GM23338 (cell line): ENCODE measurements around the gene FREM3. TPM values are rescaled to one million over a fixed set of nuclear protein-coding genes. Genes with fewer than 3 reads are reported as not detected.

Source experiments
- ATAC-seq: fragments of 200-7000 bp; cut with Tn5 transposase; 3 replicates; pipeline ENCODE4 v1.9.1; 2020
- DNase-seq: peaks from one replicate; pipeline ENCODE4 v3.0.0-alpha.2; 2015; ENCODE audit warnings: low spot score
- H2AFZ ChIP-seq: fragments of 200-600 bp; sonication (generic); 2 replicates; pipeline ENCODE4 v1.8.0; 2016; ENCODE audit warnings: antibody characterized with exemption, mild to moderate bottlenecking, moderate library complexity
- H3F3A ChIP-seq: fragments of 200-600 bp; sonication (generic); replicated peaks from 2 replicates; pipeline ENCODE4 v1.8.0; 2017; ENCODE audit warnings: antibody characterized with exemption, mixed run types, low read depth
- H3K27ac ChIP-seq: fragments of 200-600 bp; sonication (generic); 2 replicates; pipeline ENCODE4 v1.6.1; 2016; ENCODE audit warnings: low read depth
- H3K27me3 ChIP-seq: fragments of 200-600 bp; sonication (generic); 2 replicates; pipeline ENCODE4 v1.8.0; 2016; ENCODE audit warnings: mild to moderate bottlenecking, mixed run types, moderate library complexity; ENCODE audit not compliant: insufficient read depth
- H3K36me3 ChIP-seq: fragments of 200-600 bp; sonication (generic); 2 replicates; pipeline ENCODE4 v1.8.0; 2016; ENCODE audit warnings: mild to moderate bottlenecking; ENCODE audit not compliant: insufficient read depth
- H3K4me1 ChIP-seq: fragments of 200-600 bp; sonication (generic); 2 replicates; pipeline ENCODE4 v1.8.0; 2016; ENCODE audit warnings: mild to moderate bottlenecking, moderate library complexity; ENCODE audit not compliant: insufficient read depth
- H3K4me2 ChIP-seq: fragments of 200-600 bp; sonication (generic); 2 replicates; pipeline ENCODE4 v1.7.1; 2017; ENCODE audit warnings: mixed run types
- H3K4me3 ChIP-seq: fragments of 200-600 bp; sonication (generic); 2 replicates; pipeline ENCODE4 v1.6.1; 2016; ENCODE audit warnings: mixed run types
- H3K79me2 ChIP-seq: fragments of 200-600 bp; sonication (generic); replicated peaks from 2 replicates; pipeline ENCODE4 v1.8.0; 2017; ENCODE audit warnings: mild to moderate bottlenecking; ENCODE audit not compliant: insufficient read depth
- H3K9me2 ChIP-seq: fragments of 200-600 bp; sonication (generic); 2 replicates; pipeline ENCODE4 v1.8.0; 2017; ENCODE audit not compliant: insufficient read depth
- H4K20me1 ChIP-seq: fragments of 200-600 bp; sonication (generic); replicated peaks from 2 replicates; pipeline ENCODE4 v1.8.0; 2017; ENCODE audit warnings: mild to moderate bottlenecking; ENCODE audit not compliant: insufficient read depth
- H3K27ac Mint-ChIP-seq: 2 replicates; pipeline ENCODE4 v1.8.0; 2020; ENCODE audit warnings: inconsistent platforms, mild to moderate bottlenecking, moderate library complexity, mixed read lengths
- H3K27me3 Mint-ChIP-seq: 3 replicates; pipeline ENCODE4 v1.8.0; 2022; ENCODE audit warnings: low read depth, mild to moderate bottlenecking, moderate library complexity, mixed read lengths, inconsistent platforms; ENCODE audit not compliant: insufficient read depth, poor library complexity
- H3K36me3 Mint-ChIP-seq: 3 replicates; pipeline ENCODE4 v1.8.0; 2021; ENCODE audit warnings: low read depth, mild to moderate bottlenecking, inconsistent platforms, moderate library complexity, mixed read lengths
- H3K4me1 Mint-ChIP-seq: 3 replicates; pipeline ENCODE4 v1.8.0; 2020; ENCODE audit warnings: mild to moderate bottlenecking, inconsistent platforms, mixed read lengths
- H3K4me3 Mint-ChIP-seq: 3 replicates; pipeline ENCODE4 v1.8.0; 2021; ENCODE audit warnings: moderate library complexity, mild to moderate bottlenecking, inconsistent platforms, mixed read lengths
- H3K9me3 Mint-ChIP-seq: 3 replicates; pipeline ENCODE4 v1.8.0; 2020; ENCODE audit warnings: moderate library complexity, mild to moderate bottlenecking, inconsistent platforms, mixed read lengths
- CREB1 ChIP-seq: fragments of 250-450 bp; sonication (Bioruptor Pico); IDR thresholded peaks from 2 replicates; pipeline ENCODE4 v1.5.0; 2020; ENCODE audit warnings: low read depth, mild to moderate bottlenecking, moderate library complexity
- EZH2 ChIP-seq: fragments of 200-600 bp; sonication (generic); IDR thresholded peaks from one replicate; pipeline ENCODE4 v1.8.0; 2017; ENCODE audit warnings: antibody characterized with exemption, mild to moderate bottlenecking, low read depth; ENCODE audit not compliant: unreplicated experiment
- EZH2phosphoT487 ChIP-seq: fragments of 200-600 bp; sonication (generic); IDR thresholded peaks from one replicate; pipeline ENCODE4 v1.8.1; 2018; ENCODE audit warnings: antibody characterized with exemption; ENCODE audit not compliant: unreplicated experiment
- JUNB ChIP-seq: IDR thresholded peaks from one replicate; pipeline ENCODE4 v1.6.1; 2016; ENCODE audit warnings: antibody characterized with exemption; ENCODE audit not compliant: unreplicated experiment
- NANOG ChIP-seq: IDR thresholded peaks from 2 replicates; pipeline ENCODE4 v1.6.1; 2016; ENCODE audit warnings: antibody characterized with exemption, borderline replicate concordance
- POLR2AphosphoS5 ChIP-seq: IDR thresholded peaks from 2 replicates; pipeline ENCODE4 v1.6.1; 2016; ENCODE audit warnings: antibody characterized with exemption, low read depth
- STAT1 ChIP-seq: IDR thresholded peaks from one replicate; pipeline ENCODE4 v1.6.1; 2016; ENCODE audit warnings: antibody characterized with exemption; ENCODE audit not compliant: unreplicated experiment
- ZNF114 ChIP-seq: fragments of 250-450 bp; sonication (Bioruptor Pico); IDR thresholded peaks from 2 replicates; pipeline ENCODE4 v1.5.0; 2020; ENCODE audit warnings: mild to moderate bottlenecking, moderate library complexity
- ZNF331 ChIP-seq: fragments of 250-450 bp; sonication (Bioruptor Pico); IDR thresholded peaks from 2 replicates; pipeline ENCODE4 v1.5.0; 2020; ENCODE audit warnings: low read depth, mild to moderate bottlenecking, moderate library complexity
- polyA plus RNA-seq: library from polyadenylated mRNA; unstranded; fragments of >200 nt; fragmentation: Nextera tagmentation; extraction: Ambion mirVana; gene quantifications from 2 replicates; pipeline ENCODE4 v1.2.1, GENCODE V29; 2016
- total RNA-seq: library from RNA; depleted of rRNA; stranded (reverse); fragments of >200 nt; shearing (Covaris generic); gene quantifications from 2 replicates; pipeline ENCODE4 v1.2.3, GENCODE V29; 2014
- TF ChIP-seq, protein P1 (sequence below): fragments of 250-450 bp; sonication (Bioruptor Pico); IDR thresholded peaks from 2 replicates; pipeline ENCODE4 v1.5.0; 2020; ENCODE audit warnings: mild to moderate bottlenecking, moderate library complexity
- TF ChIP-seq, protein P2 (sequence below): IDR thresholded peaks from 2 replicates; pipeline ENCODE4 v1.6.1; 2016; ENCODE audit warnings: antibody characterized with exemption
- TF ChIP-seq, protein P3 (sequence below), 2 experiments: fragments of 200-600 bp in 1 of 2; sonication (generic) in 1 of 2; conservative IDR thresholded peaks; 2 replicates each; pipeline versions ENCODE4 v1.5.1 to v1.6.1; 2016 to 2017; ENCODE audit warnings: antibody characterized with exemption in 2 of 2, low read depth in 2 of 2, mild to moderate bottlenecking in 2 of 2, moderate library complexity in 1 of 2
- TF ChIP-seq, protein P4 (sequence below): IDR thresholded peaks from one replicate; pipeline ENCODE4 v1.6.1; 2018; ENCODE audit warnings: antibody characterized with exemption; ENCODE audit not compliant: unreplicated experiment

Gene FREM3
- total and polyA plus RNA-seq, 2 experiments from 2014 or later: 0.03 to 0.07 TPM

DNA sequence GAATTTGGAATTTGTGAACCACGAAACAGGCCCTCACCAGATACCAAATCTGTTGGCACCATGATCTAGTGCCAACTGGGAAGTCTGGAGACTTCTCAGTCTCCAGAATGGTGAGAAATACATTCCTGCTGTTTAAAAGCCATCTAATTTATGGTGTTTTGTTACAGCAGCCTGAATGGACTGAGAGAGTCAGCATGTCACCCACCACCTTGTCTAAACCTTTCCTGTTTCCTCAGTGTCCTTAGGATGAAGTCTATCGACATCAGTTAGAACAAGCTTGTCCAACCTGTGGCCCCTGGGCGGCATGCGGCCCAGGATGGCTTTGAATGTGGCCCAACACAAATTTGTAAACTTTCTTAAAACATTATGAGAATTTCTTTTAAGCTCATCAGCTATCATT is 42.1 kb downstream of the FREM3 start:
- Histone ChIP-seq H3K9me2 (no peaks in the 10 kb centered on the region), H3K36me3 (no peaks in the 10 kb centered on the region), H3F3A (no peaks in the 10 kb centered on the region), H3K4me2 (no peak overlapping the region), H3K27me3 (no peaks in the 10 kb centered on the region), H4K20me1 (no peaks in the 10 kb centered on the region), H3K4me3 (no peak overlapping the region), H3K27ac (no peak overlapping the region), H3K79me2 (no peaks in the 10 kb centered on the region), H2AFZ (no peak overlapping the region), H3K4me1 (no peaks in the 10 kb centered on the region)
- no peaks in the 10 kb centered on the region for H3K27me3 Mint-ChIP-seq
- TF ChIP-seq, protein P1, sequence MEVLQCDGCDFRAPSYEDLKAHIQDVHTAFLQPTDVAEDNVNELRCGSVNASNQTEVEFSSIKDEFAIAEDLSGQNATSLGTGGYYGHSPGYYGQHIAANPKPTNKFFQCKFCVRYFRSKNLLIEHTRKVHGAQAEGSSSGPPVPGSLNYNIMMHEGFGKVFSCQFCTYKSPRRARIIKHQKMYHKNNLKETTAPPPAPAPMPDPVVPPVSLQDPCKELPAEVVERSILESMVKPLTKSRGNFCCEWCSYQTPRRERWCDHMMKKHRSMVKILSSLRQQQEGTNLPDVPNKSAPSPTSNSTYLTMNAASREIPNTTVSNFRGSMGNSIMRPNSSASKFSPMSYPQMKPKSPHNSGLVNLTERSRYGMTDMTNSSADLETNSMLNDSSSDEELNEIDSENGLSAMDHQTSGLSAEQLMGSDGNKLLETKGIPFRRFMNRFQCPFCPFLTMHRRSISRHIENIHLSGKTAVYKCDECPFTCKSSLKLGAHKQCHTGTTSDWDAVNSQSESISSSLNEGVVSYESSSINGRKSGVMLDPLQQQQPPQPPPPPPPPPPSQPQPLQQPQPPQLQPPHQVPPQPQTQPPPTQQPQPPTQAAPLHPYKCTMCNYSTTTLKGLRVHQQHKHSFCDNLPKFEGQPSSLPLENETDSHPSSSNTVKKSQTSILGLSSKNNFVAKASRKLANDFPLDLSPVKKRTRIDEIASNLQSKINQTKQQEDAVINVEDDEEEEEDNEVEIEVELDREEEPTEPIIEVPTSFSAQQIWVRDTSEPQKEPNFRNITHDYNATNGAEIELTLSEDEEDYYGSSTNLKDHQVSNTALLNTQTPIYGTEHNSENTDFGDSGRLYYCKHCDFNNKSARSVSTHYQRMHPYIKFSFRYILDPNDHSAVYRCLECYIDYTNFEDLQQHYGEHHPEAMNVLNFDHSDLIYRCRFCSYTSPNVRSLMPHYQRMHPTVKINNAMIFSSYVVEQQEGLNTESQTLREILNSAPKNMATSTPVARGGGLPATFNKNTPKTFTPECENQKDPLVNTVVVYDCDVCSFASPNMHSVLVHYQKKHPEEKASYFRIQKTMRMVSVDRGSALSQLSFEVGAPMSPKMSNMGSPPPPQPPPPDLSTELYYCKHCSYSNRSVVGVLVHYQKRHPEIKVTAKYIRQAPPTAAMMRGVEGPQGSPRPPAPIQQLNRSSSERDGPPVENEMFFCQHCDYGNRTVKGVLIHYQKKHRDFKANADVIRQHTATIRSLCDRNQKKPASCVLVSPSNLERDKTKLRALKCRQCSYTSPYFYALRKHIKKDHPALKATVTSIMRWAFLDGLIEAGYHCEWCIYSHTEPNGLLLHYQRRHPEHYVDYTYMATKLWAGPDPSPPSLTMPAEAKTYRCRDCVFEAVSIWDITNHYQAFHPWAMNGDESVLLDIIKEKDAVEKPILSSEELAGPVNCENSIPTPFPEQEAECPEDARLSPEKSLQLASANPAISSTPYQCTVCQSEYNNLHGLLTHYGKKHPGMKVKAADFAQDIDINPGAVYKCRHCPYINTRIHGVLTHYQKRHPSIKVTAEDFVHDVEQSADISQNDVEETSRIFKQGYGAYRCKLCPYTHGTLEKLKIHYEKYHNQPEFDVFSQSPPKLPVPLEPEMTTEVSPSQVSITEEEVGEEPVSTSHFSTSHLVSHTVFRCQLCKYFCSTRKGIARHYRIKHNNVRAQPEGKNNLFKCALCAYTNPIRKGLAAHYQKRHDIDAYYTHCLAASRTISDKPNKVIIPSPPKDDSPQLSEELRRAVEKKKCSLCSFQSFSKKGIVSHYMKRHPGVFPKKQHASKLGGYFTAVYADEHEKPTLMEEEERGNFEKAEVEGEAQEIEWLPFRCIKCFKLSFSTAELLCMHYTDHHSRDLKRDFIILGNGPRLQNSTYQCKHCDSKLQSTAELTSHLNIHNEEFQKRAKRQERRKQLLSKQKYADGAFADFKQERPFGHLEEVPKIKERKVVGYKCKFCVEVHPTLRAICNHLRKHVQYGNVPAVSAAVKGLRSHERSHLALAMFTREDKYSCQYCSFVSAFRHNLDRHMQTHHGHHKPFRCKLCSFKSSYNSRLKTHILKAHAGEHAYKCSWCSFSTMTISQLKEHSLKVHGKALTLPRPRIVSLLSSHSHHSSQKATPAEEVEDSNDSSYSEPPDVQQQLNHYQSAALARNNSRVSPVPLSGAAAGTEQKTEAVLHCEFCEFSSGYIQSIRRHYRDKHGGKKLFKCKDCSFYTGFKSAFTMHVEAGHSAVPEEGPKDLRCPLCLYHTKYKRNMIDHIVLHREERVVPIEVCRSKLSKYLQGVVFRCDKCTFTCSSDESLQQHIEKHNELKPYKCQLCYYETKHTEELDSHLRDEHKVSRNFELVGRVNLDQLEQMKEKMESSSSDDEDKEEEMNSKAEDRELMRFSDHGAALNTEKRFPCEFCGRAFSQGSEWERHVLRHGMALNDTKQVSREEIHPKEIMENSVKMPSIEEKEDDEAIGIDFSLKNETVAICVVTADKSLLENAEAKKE: no peak
- TF ChIP-seq STAT1: no peak
- no peak for TF ChIP-seq NANOG
- no peak for TF ChIP-seq CREB1 (CRISPR knock-in tag)
- TF ChIP-seq EZH2: no peak
- TF ChIP-seq JUNB: no peak
- TF ChIP-seq, protein P2, sequence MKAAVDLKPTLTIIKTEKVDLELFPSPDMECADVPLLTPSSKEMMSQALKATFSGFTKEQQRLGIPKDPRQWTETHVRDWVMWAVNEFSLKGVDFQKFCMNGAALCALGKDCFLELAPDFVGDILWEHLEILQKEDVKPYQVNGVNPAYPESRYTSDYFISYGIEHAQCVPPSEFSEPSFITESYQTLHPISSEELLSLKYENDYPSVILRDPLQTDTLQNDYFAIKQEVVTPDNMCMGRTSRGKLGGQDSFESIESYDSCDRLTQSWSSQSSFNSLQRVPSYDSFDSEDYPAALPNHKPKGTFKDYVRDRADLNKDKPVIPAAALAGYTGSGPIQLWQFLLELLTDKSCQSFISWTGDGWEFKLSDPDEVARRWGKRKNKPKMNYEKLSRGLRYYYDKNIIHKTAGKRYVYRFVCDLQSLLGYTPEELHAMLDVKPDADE: no peak
- TF ChIP-seq ZNF114: no peak
- TF ChIP-seq, protein P3, sequence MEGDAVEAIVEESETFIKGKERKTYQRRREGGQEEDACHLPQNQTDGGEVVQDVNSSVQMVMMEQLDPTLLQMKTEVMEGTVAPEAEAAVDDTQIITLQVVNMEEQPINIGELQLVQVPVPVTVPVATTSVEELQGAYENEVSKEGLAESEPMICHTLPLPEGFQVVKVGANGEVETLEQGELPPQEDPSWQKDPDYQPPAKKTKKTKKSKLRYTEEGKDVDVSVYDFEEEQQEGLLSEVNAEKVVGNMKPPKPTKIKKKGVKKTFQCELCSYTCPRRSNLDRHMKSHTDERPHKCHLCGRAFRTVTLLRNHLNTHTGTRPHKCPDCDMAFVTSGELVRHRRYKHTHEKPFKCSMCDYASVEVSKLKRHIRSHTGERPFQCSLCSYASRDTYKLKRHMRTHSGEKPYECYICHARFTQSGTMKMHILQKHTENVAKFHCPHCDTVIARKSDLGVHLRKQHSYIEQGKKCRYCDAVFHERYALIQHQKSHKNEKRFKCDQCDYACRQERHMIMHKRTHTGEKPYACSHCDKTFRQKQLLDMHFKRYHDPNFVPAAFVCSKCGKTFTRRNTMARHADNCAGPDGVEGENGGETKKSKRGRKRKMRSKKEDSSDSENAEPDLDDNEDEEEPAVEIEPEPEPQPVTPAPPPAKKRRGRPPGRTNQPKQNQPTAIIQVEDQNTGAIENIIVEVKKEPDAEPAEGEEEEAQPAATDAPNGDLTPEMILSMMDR (conservative IDR thresholded peaks at IDR 0.05; ENCODE audit: low read depth in 2 of 2): no peak
- TF ChIP-seq POLR2AphosphoS5: no peak
- TF ChIP-seq, protein P4, sequence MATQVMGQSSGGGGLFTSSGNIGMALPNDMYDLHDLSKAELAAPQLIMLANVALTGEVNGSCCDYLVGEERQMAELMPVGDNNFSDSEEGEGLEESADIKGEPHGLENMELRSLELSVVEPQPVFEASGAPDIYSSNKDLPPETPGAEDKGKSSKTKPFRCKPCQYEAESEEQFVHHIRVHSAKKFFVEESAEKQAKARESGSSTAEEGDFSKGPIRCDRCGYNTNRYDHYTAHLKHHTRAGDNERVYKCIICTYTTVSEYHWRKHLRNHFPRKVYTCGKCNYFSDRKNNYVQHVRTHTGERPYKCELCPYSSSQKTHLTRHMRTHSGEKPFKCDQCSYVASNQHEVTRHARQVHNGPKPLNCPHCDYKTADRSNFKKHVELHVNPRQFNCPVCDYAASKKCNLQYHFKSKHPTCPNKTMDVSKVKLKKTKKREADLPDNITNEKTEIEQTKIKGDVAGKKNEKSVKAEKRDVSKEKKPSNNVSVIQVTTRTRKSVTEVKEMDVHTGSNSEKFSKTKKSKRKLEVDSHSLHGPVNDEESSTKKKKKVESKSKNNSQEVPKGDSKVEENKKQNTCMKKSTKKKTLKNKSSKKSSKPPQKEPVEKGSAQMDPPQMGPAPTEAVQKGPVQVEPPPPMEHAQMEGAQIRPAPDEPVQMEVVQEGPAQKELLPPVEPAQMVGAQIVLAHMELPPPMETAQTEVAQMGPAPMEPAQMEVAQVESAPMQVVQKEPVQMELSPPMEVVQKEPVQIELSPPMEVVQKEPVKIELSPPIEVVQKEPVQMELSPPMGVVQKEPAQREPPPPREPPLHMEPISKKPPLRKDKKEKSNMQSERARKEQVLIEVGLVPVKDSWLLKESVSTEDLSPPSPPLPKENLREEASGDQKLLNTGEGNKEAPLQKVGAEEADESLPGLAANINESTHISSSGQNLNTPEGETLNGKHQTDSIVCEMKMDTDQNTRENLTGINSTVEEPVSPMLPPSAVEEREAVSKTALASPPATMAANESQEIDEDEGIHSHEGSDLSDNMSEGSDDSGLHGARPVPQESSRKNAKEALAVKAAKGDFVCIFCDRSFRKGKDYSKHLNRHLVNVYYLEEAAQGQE: no peak
- no peak for TF ChIP-seq EZH2phosphoT487
- no peak for TF ChIP-seq ZNF331 (CRISPR knock-in tag)
- H3K4me1 Mint-ChIP-seq: no peaks in the 10 kb centered on the region
- DNase-seq (no peak), ATAC-seq (no peak)
- H3K36me3 Mint-ChIP-seq: peaks cover 4% of the 10 kb centered on the region; the same call in 1 of the 3 replicates
- H3K4me3 Mint-ChIP-seq: no peak overlapping the region
- peaks cover 10% of the 10 kb centered on the region for H3K9me3 Mint-ChIP-seq
- no peak overlapping the region for H3K27ac Mint-ChIP-seq
